Activated CD4-positive, alpha-beta T cell treated with anti-CD3 and anti-CD28 coated beads, Interleukin-2, amount 10 ng/mL, durations not matched to agents 24 days and 14 days (primary cell): ENCODE data around the gene MATN3. TPM values are rescaled to one million over a fixed set of nuclear protein-coding genes. Genes with fewer than 3 reads are reported as not detected.

ENCODE experiments used
- DNase-seq: peaks from one replicate; pipeline ENCODE4 v3.0.0; 2022
- H3K27ac Mint-ChIP-seq: one replicate; pipeline ENCODE4 v1.8.0; 2022; ENCODE audit warnings: mild to moderate bottlenecking, mixed read lengths
- H3K27me3 Mint-ChIP-seq: one replicate; pipeline ENCODE4 v1.8.0; 2022; ENCODE audit warnings: mixed read lengths
- H3K36me3 Mint-ChIP-seq: one replicate; pipeline ENCODE4 v1.8.0; 2022; ENCODE audit warnings: low read depth, mild to moderate bottlenecking, mixed read lengths
- H3K4me1 Mint-ChIP-seq: one replicate; pipeline ENCODE4 v1.8.0; 2021; ENCODE audit warnings: mixed read lengths
- H3K4me3 Mint-ChIP-seq: one replicate; pipeline ENCODE4 v1.8.0; 2022; ENCODE audit warnings: mild to moderate bottlenecking, moderate library complexity, mixed read lengths
- H3K9me3 Mint-ChIP-seq: one replicate; pipeline ENCODE4 v1.8.0; 2021; ENCODE audit warnings: mixed read lengths
- intact Hi-C: fragments of 100-400 bp; cut with micrococcal nuclease; formaldehyde crosslinking; loops from one replicate; pipeline ENCODE4 v1.15.1; 2023
- total RNA-seq: library from RNA; stranded (reverse); gene quantifications from 2 replicates; pipeline ENCODE4 v1.2.3, GENCODE V29; 2022

MATN3 gene, protein sequence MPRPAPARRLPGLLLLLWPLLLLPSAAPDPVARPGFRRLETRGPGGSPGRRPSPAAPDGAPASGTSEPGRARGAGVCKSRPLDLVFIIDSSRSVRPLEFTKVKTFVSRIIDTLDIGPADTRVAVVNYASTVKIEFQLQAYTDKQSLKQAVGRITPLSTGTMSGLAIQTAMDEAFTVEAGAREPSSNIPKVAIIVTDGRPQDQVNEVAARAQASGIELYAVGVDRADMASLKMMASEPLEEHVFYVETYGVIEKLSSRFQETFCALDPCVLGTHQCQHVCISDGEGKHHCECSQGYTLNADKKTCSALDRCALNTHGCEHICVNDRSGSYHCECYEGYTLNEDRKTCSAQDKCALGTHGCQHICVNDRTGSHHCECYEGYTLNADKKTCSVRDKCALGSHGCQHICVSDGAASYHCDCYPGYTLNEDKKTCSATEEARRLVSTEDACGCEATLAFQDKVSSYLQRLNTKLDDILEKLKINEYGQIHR
- total RNA-seq = not detected in 2 replicates

GRCh38 chr2:20012282-20013125 lies at the start of gene MATN3:
Gene MATN3 (minus strand): TSS chr2:20012668. CDS start chr2:20012631, 37 bp downstream.
- Mint-ChIP-seq H3K27me3 (peaks cover 56% of the 10 kb centered on the region), H3K27ac (no peak within 1 kb of the TSS), H3K36me3 (no peaks in the 10 kb centered on the region), H3K4me1 (peaks cover 4% of the 10 kb centered on the region), H3K9me3 (no peaks in the 10 kb centered on the region), H3K4me3 (peak within 1 kb of the TSS; percentile 71)
- intact Hi-C loops = loop anchor here (5.0 kb wide), 1 partner anchor 55 kb away; no protein-coding TSS in a partner anchor
- peak; percentile 64 for DNase-seq

GRCh38 chr2:20061940-20062339 lies 49.5 kb upstream of the MATN3 start:
- intact Hi-C loops = no loop called here
- H3K4me1 Mint-ChIP-seq = no peaks in the 10 kb centered on the region
- H3K9me3 Mint-ChIP-seq = peaks cover under 1% of the 10 kb centered on the region
- DNase-seq = no peak
- H3K27me3 Mint-ChIP-seq = peaks cover 22% of the 10 kb centered on the region
- no peaks in the 10 kb centered on the region for H3K36me3 Mint-ChIP-seq
- H3K27ac Mint-ChIP-seq = no peak overlapping the region
- no peak overlapping the region for H3K4me3 Mint-ChIP-seq

- H3K9me3 Mint-ChIP-seq = peaks cover 6% of the 10 kb centered on the region
- no peak for DNase-seq
- intact Hi-C loops = no loop called here
- no peaks in the 10 kb centered on the region for H3K4me1 Mint-ChIP-seq
- no peak overlapping the region for H3K27ac Mint-ChIP-seq
- H3K36me3 Mint-ChIP-seq = no peaks in the 10 kb centered on the region
- peaks cover 27% of the 10 kb centered on the region for H3K27me3 Mint-ChIP-seq
- no peak overlapping the region for H3K4me3 Mint-ChIP-seq
Observed at GRCh38 chr2:20061476-20061875, 49.0 kb upstream of the MATN3 start.

DNA sequence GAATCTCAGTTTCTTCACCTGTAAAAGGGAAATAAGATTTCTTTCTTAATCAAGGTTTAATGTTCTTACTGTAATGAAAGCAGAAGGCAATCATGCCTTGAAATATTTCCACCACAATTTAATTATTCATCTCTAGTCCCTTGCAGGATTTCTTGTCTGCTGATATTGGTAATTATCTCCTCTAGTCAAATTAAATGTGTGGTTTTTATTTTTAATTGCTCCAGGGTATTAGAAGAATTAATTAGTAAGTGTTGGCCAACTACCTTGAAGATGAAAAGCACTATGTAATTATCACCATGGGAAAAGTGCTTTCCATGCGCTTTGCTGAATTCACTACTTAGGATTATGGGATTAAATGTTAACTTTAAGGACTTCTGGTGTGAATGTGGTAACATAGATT lies 47.6 kb upstream of the MATN3 start:
- intact Hi-C loops = no loop called here
- no peaks in the 10 kb centered on the region for H3K4me1 Mint-ChIP-seq
- H3K9me3 Mint-ChIP-seq = peaks cover 6% of the 10 kb centered on the region
- no peak overlapping the region for H3K27ac Mint-ChIP-seq
- H3K4me3 Mint-ChIP-seq = no peak overlapping the region
- peaks cover 38% of the 10 kb centered on the region for H3K27me3 Mint-ChIP-seq
- DNase-seq = no peak
- no peaks in the 10 kb centered on the region for H3K36me3 Mint-ChIP-seq

DNA sequence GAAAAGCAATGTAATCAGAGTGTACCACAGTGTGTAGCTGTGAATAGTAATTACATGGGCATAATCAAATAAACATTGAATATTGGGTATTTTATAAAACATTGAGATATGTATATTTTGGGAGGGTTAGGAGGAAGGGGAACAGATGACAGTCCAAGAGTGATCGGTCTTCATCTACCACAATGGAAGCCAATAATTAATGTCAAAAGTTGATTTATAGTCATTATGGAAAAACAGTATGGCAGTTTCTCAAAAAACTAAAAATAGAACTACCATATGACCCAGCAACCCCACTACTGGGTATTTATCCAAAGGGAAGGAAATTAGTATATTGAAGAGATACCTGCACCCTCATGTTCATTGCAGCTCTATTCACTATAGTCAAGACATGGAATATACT lies 44.8 kb upstream of the MATN3 start:
- Mint-ChIP-seq H3K27me3 (peaks cover 47% of the 10 kb centered on the region), H3K27ac (no peak overlapping the region), H3K4me1 (no peaks in the 10 kb centered on the region), H3K4me3 (no peak overlapping the region), H3K36me3 (no peaks in the 10 kb centered on the region), H3K9me3 (peaks cover 6% of the 10 kb centered on the region)
- intact Hi-C loops = no loop called here
- no peak for DNase-seq

DNA sequence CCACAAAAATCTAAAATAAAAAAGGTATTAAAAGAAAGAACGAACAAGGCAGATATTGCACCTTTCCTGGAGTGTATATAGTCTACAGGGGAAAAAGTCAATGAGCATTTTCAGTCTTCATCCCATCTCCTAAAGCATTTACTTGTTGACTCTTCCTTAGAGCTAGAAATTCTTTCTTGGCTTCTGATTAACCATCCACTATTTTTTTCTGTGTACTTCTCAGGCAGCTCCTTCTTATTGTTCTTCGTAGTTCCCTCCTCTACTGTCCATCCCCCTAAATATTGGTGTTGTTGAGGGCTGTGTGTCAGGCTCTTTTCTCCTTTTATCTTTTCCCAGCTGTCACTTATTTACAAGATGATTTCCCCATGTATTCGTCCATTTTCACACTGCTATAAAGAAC lies 42.5 kb upstream of the MATN3 start:
- Mint-ChIP-seq H3K9me3 (peaks cover 6% of the 10 kb centered on the region), H3K4me3 (no peak overlapping the region), H3K27ac (no peak overlapping the region), H3K4me1 (peaks cover 7% of the 10 kb centered on the region), H3K27me3 (peaks cover 40% of the 10 kb centered on the region), H3K36me3 (no peaks in the 10 kb centered on the region)
- intact Hi-C loops = no loop called here
- no peak for DNase-seq

GRCh38 chr2:20054119-20054518 lies 41.7 kb upstream of the MATN3 start:
- H3K27me3 Mint-ChIP-seq = peaks cover 40% of the 10 kb centered on the region
- peaks cover 6% of the 10 kb centered on the region for H3K9me3 Mint-ChIP-seq
- intact Hi-C loops = no loop called here
- H3K4me3 Mint-ChIP-seq = no peak overlapping the region
- peaks cover 14% of the 10 kb centered on the region for H3K4me1 Mint-ChIP-seq
- no peaks in the 10 kb centered on the region for H3K36me3 Mint-ChIP-seq
- H3K27ac Mint-ChIP-seq = no peak overlapping the region
- DNase-seq = no peak

- Mint-ChIP-seq H3K4me3 (no peak overlapping the region), H3K27ac (no peak overlapping the region), H3K27me3 (peaks cover 34% of the 10 kb centered on the region), H3K9me3 (peaks cover 6% of the 10 kb centered on the region), H3K36me3 (no peaks in the 10 kb centered on the region), H3K4me1 (peaks cover 23% of the 10 kb centered on the region)
- intact Hi-C loops = no loop called here
- no peak for DNase-seq
Observed at GRCh38 chr2:20052861-20053281, 40.4 kb upstream of the MATN3 start.

GRCh38 chr2:20052229-20052851 lies 39.9 kb upstream of the MATN3 start:
- peaks cover 29% of the 10 kb centered on the region for H3K27me3 Mint-ChIP-seq
- no peak overlapping the region for H3K27ac Mint-ChIP-seq
- intact Hi-C loops = no loop called here
- peaks cover 23% of the 10 kb centered on the region for H3K4me1 Mint-ChIP-seq
- H3K36me3 Mint-ChIP-seq = no peaks in the 10 kb centered on the region
- DNase-seq = no peak
- no peak overlapping the region for H3K4me3 Mint-ChIP-seq
- H3K9me3 Mint-ChIP-seq = peaks cover 6% of the 10 kb centered on the region

GRCh38 chr2:20051532-20052228 lies 39.2 kb upstream of the MATN3 start, which contains the start of gene LAPTM4A:
Gene LAPTM4A (minus strand): TSS chr2:20051628. CDS start chr2:20051520, 108 bp downstream.
- no peak within 1 kb of the TSS for H3K4me3 Mint-ChIP-seq
- peaks cover 23% of the 10 kb centered on the region for H3K4me1 Mint-ChIP-seq
- no peak within 1 kb of the TSS for H3K27ac Mint-ChIP-seq
- peaks cover 2% of the 10 kb centered on the region for H3K9me3 Mint-ChIP-seq
- intact Hi-C loops = loop anchor here (1.0 to 2.0 kb wide), 5 partner anchors 47 to 703 kb away; partner anchors contain the start of genes TTC32 and WDR35
- H3K27me3 Mint-ChIP-seq = peaks cover 22% of the 10 kb centered on the region
- DNase-seq = peak; percentile 99
- H3K36me3 Mint-ChIP-seq = no peaks in the 10 kb centered on the region

- intact Hi-C loops = loop anchor here (1.0 to 2.0 kb wide), 5 partner anchors 48 to 703 kb away; partner anchors contain the start of genes TTC32 and WDR35
- Mint-ChIP-seq H3K27me3 (peaks cover 14% of the 10 kb centered on the region), H3K36me3 (no peaks in the 10 kb centered on the region), H3K4me3 (no peak overlapping the region), H3K4me1 (peaks cover 23% of the 10 kb centered on the region), H3K9me3 (no peaks in the 10 kb centered on the region), H3K27ac (no peak overlapping the region)
- peak; percentile 79 for DNase-seq
Observed at GRCh38 chr2:20050646-20051531, 38.4 kb upstream of the MATN3 start.

- H3K4me1 Mint-ChIP-seq = peaks cover 23% of the 10 kb centered on the region
- DNase-seq = peak; percentile 74
- peaks cover 9% of the 10 kb centered on the region for H3K27me3 Mint-ChIP-seq
Observed at GRCh38 chr2:20050104-20050645, 37.7 kb upstream of the MATN3 start.

More at GRCh38 chr2:20050104-20050645, 37.7 kb upstream of the MATN3 start:
- Mint-ChIP-seq H3K36me3 (no peaks in the 10 kb centered on the region), H3K9me3 (no peaks in the 10 kb centered on the region), H3K4me3 (no peak overlapping the region), H3K27ac (no peak overlapping the region)
- intact Hi-C loops = loop anchor here (2.0 kb wide), 1 partner anchor 49 kb away; no protein-coding TSS in a partner anchor
